ENCODE data around the gene TNNT3. TPM values are rescaled to one million over a fixed set of nuclear protein-coding genes. Genes with fewer than 3 reads are reported as not detected.
"Not testable (repeated sequence)": the region's sequence is repeated elsewhere in the genome, so short reads cannot be mapped to it uniquely, and the experiment has no call there.

TNNT3 gene
- 1 to 10 TPM; 1.7 to 7.1 TPM for polyA plus RNA-seq

DNA sequence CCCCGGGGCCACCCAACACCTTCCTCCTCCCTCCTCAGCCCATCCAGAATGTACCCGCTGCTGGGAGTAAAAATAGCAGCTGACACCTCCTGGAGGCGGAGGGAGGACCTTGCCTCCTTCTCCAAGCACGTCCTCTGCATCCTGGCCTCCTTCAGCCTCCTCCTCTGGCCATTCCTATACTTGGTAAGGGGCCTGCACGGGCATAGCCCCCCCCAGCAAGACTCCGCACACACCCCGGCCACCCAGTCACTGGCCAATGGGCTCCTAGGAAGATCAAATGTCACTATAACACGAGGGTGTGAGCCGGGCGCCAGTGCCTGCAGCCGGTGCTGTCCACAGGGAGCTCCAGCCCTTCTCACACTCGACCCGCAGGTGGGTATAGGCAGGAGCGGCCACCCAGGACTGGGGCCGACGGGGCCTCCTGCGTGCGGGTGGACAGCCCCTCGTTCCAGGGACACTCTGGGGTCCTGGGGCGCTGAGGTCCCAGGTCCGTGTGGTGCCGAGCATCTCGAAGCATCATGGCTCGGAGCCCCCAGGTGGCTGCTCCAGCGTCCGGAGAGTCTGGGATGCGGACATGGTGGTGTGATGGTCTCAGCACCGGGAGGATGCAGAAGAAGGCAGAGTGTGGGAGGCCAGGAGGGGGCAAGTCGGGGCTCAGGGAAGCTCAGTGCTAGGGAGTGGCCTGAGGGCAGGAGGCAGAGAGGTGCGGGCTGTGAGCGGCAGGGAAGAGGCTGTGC, at the start of gene TNNT3:
TNNT3 (plus strand) TSS at position 313 of the 737 bp plus-strand sequence. CDS start 3,172 bp downstream, outside the sequence.
- Histone ChIP-seq H3K36me3 (ENCODE audit: control insufficient read depth in 2 of 2, insufficient read depth in 2 of 2, low read length in 1 of 2) (no peaks in the 10 kb centered on the region), H3K9me3 (ENCODE audit: control insufficient read depth in 2 of 2, insufficient read depth in 1 of 2, low read depth in 1 of 2, low read length in 1 of 2) (no peaks in the 10 kb centered on the region), H3K4me1 (ENCODE audit: control insufficient read depth in 2 of 2, insufficient read depth in 2 of 2, low read length in 1 of 2) (peaks cover 1 to 12% of the 10 kb centered on the region in 2 donors), H3K4me3 (ENCODE audit: low read depth in 1 of 2, low read length in 2 of 2) (no peak within 1 kb of the TSS), H3K27ac (ENCODE audit: low read depth in 2 of 2, low read length in 1 of 2) (no peak within 1 kb of the TSS), H3K27me3 (ENCODE audit: control insufficient read depth in 1 of 2, insufficient read depth in 2 of 2, low read length in 2 of 2) (no peaks in the 10 kb centered on the region)
- 75 to 77% methylated on average over 31 of the region's 31 CpGs for WGBS, 2 donors

DNA sequence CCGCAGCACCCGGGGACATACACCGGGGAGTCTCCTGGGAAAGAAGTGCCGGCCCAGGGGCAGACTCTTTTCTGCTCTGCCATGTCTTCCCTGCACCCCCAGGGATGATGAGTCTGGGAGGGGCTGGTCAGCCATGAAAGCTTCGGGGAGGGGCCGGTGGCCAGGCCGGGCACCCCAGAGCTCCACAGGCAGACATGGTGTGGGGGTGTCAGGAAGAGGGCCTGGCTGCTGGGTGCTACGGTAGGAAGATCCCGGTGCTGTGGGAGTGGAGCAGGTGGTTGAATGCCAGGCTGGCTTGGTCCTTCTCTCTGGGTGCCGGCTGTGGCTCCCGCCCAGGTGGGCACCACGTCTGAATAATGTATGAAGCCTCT, 49.2 kb upstream of the TNNT3 start:
- Histone ChIP-seq H3K27ac (ENCODE audit: low read depth in 2 of 2, low read length in 1 of 2) (peak overlapping the region; percentile 19 to 22), H3K4me1 (ENCODE audit: control insufficient read depth in 2 of 2, insufficient read depth in 2 of 2, low read length in 1 of 2) (peaks cover 4 to 19% of the 10 kb centered on the region in 2 donors), H3K9me3 (ENCODE audit: control insufficient read depth in 2 of 2, insufficient read depth in 1 of 2, low read depth in 1 of 2, low read length in 1 of 2) (no peaks in the 10 kb centered on the region), H3K36me3 (ENCODE audit: control insufficient read depth in 2 of 2, insufficient read depth in 2 of 2, low read length in 1 of 2) (no peaks in the 10 kb centered on the region), H3K4me3 (ENCODE audit: low read depth in 1 of 2, low read length in 2 of 2) (peak overlapping the region in 1 of 2 donors; percentile 50), H3K27me3 (ENCODE audit: control insufficient read depth in 1 of 2, insufficient read depth in 2 of 2, low read length in 2 of 2) (no peaks in the 10 kb centered on the region)
- 39 to 61% methylated on average over 12 of the region's 12 CpGs for WGBS, 2 donors

DNA sequence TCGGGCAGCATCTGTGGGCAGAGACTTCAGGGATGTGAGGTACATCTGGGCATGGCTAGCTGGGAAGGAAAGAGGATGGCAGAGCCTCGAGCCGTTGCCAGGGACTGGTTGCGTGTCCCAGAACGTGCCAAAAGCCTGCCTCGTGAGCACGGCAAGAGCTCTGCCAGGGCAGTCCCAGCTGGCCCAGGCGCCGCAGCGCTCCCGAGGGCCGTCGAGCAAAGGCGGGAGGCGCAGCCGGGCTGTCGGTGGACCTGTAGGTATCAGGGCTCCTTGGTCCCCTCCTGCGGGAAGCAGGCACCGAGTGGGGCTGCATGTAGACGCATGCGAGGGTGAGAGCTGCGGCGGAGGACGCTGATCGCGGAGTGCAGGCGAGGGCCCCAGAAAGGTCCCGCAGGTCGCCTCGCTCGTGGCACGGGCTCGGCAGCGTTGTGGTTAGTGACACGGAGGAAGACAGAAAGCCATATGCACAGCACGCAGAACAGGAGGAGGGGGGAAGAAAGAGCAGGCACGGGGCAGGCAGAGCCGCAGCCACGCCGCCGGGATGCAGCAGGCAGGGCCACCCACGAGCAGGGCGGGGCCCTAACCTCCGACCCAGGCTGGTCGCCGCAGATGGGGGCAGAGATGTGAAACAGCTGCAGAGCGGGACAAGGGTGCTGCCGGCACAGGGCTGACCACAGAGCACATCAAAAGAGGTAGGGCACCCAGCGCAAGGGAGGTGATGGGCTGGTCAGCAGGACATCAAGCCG, 48.6 kb upstream of the TNNT3 start:
- peak overlapping the region; percentile 21 to 50 for H3K4me3 ChIP-seq (ENCODE audit: low read depth in 1 of 2, low read length in 2 of 2)
- no peaks in the 10 kb centered on the region for H3K36me3 ChIP-seq (ENCODE audit: control insufficient read depth in 2 of 2, insufficient read depth in 2 of 2, low read length in 1 of 2)
- H3K9me3 ChIP-seq (ENCODE audit: control insufficient read depth in 2 of 2, insufficient read depth in 1 of 2, low read depth in 1 of 2, low read length in 1 of 2): no peaks in the 10 kb centered on the region
- peaks cover 0 to 20% of the 10 kb centered on the region in 2 donors for H3K4me1 ChIP-seq (ENCODE audit: control insufficient read depth in 2 of 2, insufficient read depth in 2 of 2, low read length in 1 of 2)
- peak overlapping the region; percentile 48 to 68 for H3K27ac ChIP-seq (ENCODE audit: low read depth in 2 of 2, low read length in 1 of 2)
- no peaks in the 10 kb centered on the region for H3K27me3 ChIP-seq (ENCODE audit: control insufficient read depth in 1 of 2, insufficient read depth in 2 of 2, low read length in 2 of 2)
- 20 to 24% methylated on average over 50 of the region's 50 CpGs for WGBS, 2 donors

DNA sequence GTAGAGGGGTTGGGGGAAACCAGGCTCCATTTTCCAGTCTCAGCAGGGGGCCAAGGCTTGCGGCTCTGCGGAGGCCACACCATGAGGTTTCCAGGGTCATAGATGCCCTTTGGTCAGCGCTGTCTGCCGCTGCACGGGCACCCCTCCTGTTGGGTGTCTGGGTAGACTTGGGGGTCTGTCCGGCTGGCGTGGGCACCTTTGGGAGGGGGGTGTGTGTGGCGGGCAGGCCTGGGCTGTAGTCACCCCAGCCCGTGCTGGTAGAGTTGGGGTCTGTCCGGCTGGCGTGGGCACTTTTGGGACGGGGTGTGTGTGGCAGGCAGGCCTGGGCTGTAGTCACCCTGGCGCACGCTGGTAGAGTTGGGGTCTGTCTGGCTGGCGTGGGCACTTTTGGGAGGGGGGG, 48.0 kb upstream of the TNNT3 start:
- Histone ChIP-seq H3K9me3 (ENCODE audit: control insufficient read depth in 2 of 2, insufficient read depth in 1 of 2, low read depth in 1 of 2, low read length in 1 of 2) (no peaks in the 10 kb centered on the region), H3K36me3 (ENCODE audit: control insufficient read depth in 2 of 2, insufficient read depth in 2 of 2, low read length in 1 of 2) (no peaks in the 10 kb centered on the region), H3K4me1 (ENCODE audit: control insufficient read depth in 2 of 2, insufficient read depth in 2 of 2, low read length in 1 of 2) (peaks cover 0 to 25% of the 10 kb centered on the region in 2 donors), H3K4me3 (ENCODE audit: low read depth in 1 of 2, low read length in 2 of 2) (peak overlapping the region; percentile 21 to 50), H3K27ac (ENCODE audit: low read depth in 2 of 2, low read length in 1 of 2) (peak overlapping the region; percentile 27 to 68), H3K27me3 (ENCODE audit: control insufficient read depth in 1 of 2, insufficient read depth in 2 of 2, low read length in 2 of 2) (no peaks in the 10 kb centered on the region)
- 49 to 80% methylated on average over 15 of the region's 15 CpGs for WGBS, 2 donors

- 45 to 61% methylated on average over 24 to 25 of the region's 25 CpGs for WGBS, 2 donors
- H3K9me3 ChIP-seq (ENCODE audit: control insufficient read depth in 2 of 2, insufficient read depth in 1 of 2, low read depth in 1 of 2, low read length in 1 of 2): no peaks in the 10 kb centered on the region
- H3K27ac ChIP-seq (ENCODE audit: low read depth in 2 of 2, low read length in 1 of 2): peak overlapping the region; percentile 40 to 68
- H3K4me1 ChIP-seq (ENCODE audit: control insufficient read depth in 2 of 2, insufficient read depth in 2 of 2, low read length in 1 of 2): peaks cover 0 to 27% of the 10 kb centered on the region in 2 donors
- no peaks in the 10 kb centered on the region for H3K27me3 ChIP-seq (ENCODE audit: control insufficient read depth in 1 of 2, insufficient read depth in 2 of 2, low read length in 2 of 2)
- H3K36me3 ChIP-seq (ENCODE audit: control insufficient read depth in 2 of 2, insufficient read depth in 2 of 2, low read length in 1 of 2): no peaks in the 10 kb centered on the region
- H3K4me3 ChIP-seq (ENCODE audit: low read depth in 1 of 2, low read length in 2 of 2): peak overlapping the region in 1 of 2 donors; percentile 50
Observed at GRCh38 chr11:1872267-1872985, 47.1 kb upstream of the TNNT3 start.

GRCh38 chr11:1873048-1873812, 46.3 kb upstream of the TNNT3 start:
- peak overlapping the region in 1 of 2 donors; percentile 50 for H3K4me3 ChIP-seq (ENCODE audit: low read depth in 1 of 2, low read length in 2 of 2)
- peaks cover 0 to 34% of the 10 kb centered on the region in 2 donors for H3K4me1 ChIP-seq (ENCODE audit: control insufficient read depth in 2 of 2, insufficient read depth in 2 of 2, low read length in 1 of 2)
- no peaks in the 10 kb centered on the region for H3K36me3 ChIP-seq (ENCODE audit: control insufficient read depth in 2 of 2, insufficient read depth in 2 of 2, low read length in 1 of 2)
- no peaks in the 10 kb centered on the region for H3K9me3 ChIP-seq (ENCODE audit: control insufficient read depth in 2 of 2, insufficient read depth in 1 of 2, low read depth in 1 of 2, low read length in 1 of 2)
- 21 to 39% methylated on average over 10 to 11 of the region's 11 CpGs for WGBS, 2 donors
- H3K27ac ChIP-seq (ENCODE audit: low read depth in 2 of 2, low read length in 1 of 2): peak overlapping the region; percentile 50 to 54
- H3K27me3 ChIP-seq (ENCODE audit: control insufficient read depth in 1 of 2, insufficient read depth in 2 of 2, low read length in 2 of 2): no peaks in the 10 kb centered on the region

- not testable (repeated sequence) for H3K36me3 ChIP-seq (ENCODE audit: control insufficient read depth in 2 of 2, insufficient read depth in 2 of 2, low read length in 1 of 2); H3K27me3 ChIP-seq (ENCODE audit: control insufficient read depth in 1 of 2, insufficient read depth in 2 of 2, low read length in 2 of 2); H3K4me3 ChIP-seq (ENCODE audit: low read depth in 1 of 2, low read length in 2 of 2); H3K9me3 ChIP-seq (ENCODE audit: control insufficient read depth in 2 of 2, insufficient read depth in 1 of 2, low read depth in 1 of 2, low read length in 1 of 2)
- 62 to 71% methylated on average over 13 to 17 of the region's 17 CpGs for WGBS, 2 donors
- H3K4me1 ChIP-seq (ENCODE audit: control insufficient read depth in 2 of 2, insufficient read depth in 2 of 2, low read length in 1 of 2): peaks cover 0 to 37% of the 10 kb centered on the region in 2 donors
- peak overlapping the region; percentile 50 to 54 for H3K27ac ChIP-seq (ENCODE audit: low read depth in 2 of 2, low read length in 1 of 2)
Observed at GRCh38 chr11:1873813-1874150, 45.7 kb upstream of the TNNT3 start.

DNA sequence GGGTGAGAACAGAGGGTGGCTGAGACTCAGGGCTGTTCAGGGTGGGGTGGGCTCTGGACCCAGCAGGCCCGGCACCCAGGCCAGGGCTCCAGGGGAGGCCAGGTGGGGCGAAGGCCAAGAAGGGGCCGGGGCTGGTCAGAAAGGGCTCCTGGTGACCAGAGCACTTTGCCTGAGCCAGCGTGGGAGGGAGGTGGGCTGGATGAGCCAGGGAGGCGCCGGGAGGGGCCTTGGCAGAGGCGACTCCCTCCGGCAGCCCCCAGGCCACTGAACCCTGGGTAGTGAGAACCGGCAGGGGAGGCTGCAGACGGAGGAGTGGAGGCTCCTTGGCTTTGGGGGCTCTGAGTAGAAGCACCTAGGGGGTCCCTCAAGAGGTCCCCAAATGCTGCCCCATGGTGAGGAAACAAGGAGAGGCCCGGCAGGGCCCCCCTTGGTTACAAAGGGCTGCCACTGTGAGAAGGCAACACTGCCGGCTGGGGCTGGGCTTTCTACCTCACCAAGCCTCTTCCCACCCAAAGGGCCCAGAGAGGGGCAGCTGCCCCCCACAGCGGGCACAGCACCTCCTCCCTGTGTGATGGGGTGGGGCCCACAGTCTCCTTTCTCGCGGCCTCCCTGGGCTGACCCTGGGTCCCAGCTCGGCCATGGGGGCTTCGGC, 44.9 kb upstream of the TNNT3 start:
- H3K36me3 ChIP-seq (ENCODE audit: control insufficient read depth in 2 of 2, insufficient read depth in 2 of 2, low read length in 1 of 2); H3K9me3 ChIP-seq (ENCODE audit: control insufficient read depth in 2 of 2, insufficient read depth in 1 of 2, low read depth in 1 of 2, low read length in 1 of 2); H3K27me3 ChIP-seq (ENCODE audit: control insufficient read depth in 1 of 2, insufficient read depth in 2 of 2, low read length in 2 of 2); H3K4me3 ChIP-seq (ENCODE audit: low read depth in 1 of 2, low read length in 2 of 2): not testable (repeated sequence)
- WGBS, 2 donors: 46 to 70% methylated on average over 17 of the region's 17 CpGs
- H3K27ac ChIP-seq (ENCODE audit: low read depth in 2 of 2, low read length in 1 of 2): peak overlapping the region; percentile 66 to 83
- H3K4me1 ChIP-seq (ENCODE audit: control insufficient read depth in 2 of 2, insufficient read depth in 2 of 2, low read length in 1 of 2): peaks cover 0 to 37% of the 10 kb centered on the region in 2 donors

All from esophagus (tissue), 2 donors.